Fibroblast of the conjunctiva (primary cell): ENCODE measurements around the gene GOT1.

Source experiments
- DNase-seq: peaks from one replicate; pipeline ENCODE4 v3.0.0-alpha.2; 2010; ENCODE audit warnings: low read depth

GOT1 gene

GRCh38 chr10:99433378-99434020 lies 3.1 kb upstream of the GOT1 start:
- no peak for DNase-seq

GRCh38 chr10:99432881-99433280 lies 2.5 kb upstream of the GOT1 start:
- no peak for DNase-seq

- DNase-seq, result no peak
Observed at GRCh38 chr10:99432047-99432446, 1.6 kb upstream of the GOT1 start.

GRCh38 chr10:99431190-99431760 lies 851 bp upstream of the GOT1 start:
- DNase-seq, result peak; percentile 17

GRCh38 chr10:99430116-99430450 lies 341 bp downstream of the GOT1 start:
- DNase-seq, result no peak

- no peak for DNase-seq
Observed at GRCh38 chr10:99429517-99430095, 818 bp downstream of the GOT1 start.

- no peak for DNase-seq
Observed at GRCh38 chr10:99427566-99428190, 2.7 kb downstream of the GOT1 start.

GRCh38 chr10:99426689-99427088 lies 3.7 kb downstream of the GOT1 start:
- DNase-seq, result no peak

- DNase-seq, result no peak
Observed at GRCh38 chr10:99425204-99425603, 5.2 kb downstream of the GOT1 start.

GRCh38 chr10:99424656-99425055 lies 5.8 kb downstream of the GOT1 start:
- DNase-seq, result no peak

- DNase-seq, result no peak
Observed at GRCh38 chr10:99422529-99423096, 7.8 kb downstream of the GOT1 start.

- DNase-seq, result no peak
Observed at GRCh38 chr10:99421233-99421739, 9.1 kb downstream of the GOT1 start.

GRCh38 chr10:99419688-99420087 lies 10.7 kb downstream of the GOT1 start:
- DNase-seq, result no peak

GRCh38 chr10:99418910-99419624 lies 11.4 kb downstream of the GOT1 start:
- no peak for DNase-seq

- no peak for DNase-seq
Observed at GRCh38 chr10:99412099-99412498, 18.3 kb downstream of the GOT1 start.

GRCh38 chr10:99411546-99411945 lies 18.9 kb downstream of the GOT1 start:
- no peak for DNase-seq

GRCh38 chr10:99410876-99411275 lies 19.5 kb downstream of the GOT1 start:
- DNase-seq, result no peak

GRCh38 chr10:99410146-99410545 lies 20.3 kb downstream of the GOT1 start:
- no peak for DNase-seq

- no peak for DNase-seq
Observed at GRCh38 chr10:99406149-99406548, 24.3 kb downstream of the GOT1 start.

- no peak for DNase-seq
Observed at GRCh38 chr10:99403674-99404073, 26.8 kb downstream of the GOT1 start.

- DNase-seq, result no peak
Observed at GRCh38 chr10:99399664-99400063, 30.8 kb downstream of the GOT1 start.

GRCh38 chr10:99396471-99396870 lies 34.0 kb downstream of the GOT1 start:
- no peak for DNase-seq
